ENCODE results near the gene PPFIA4. TPM values are rescaled to one million over a fixed set of nuclear protein-coding genes. Genes with fewer than 3 reads are reported as not detected.

PPFIA4 gene
- total and polyA plus RNA-seq, 2 donors (not counting 3 experiments of a cell fraction or from before 2014, with no cell fraction given) = 0.17 to 0.22 TPM

- H3K27me3 ChIP-seq (ENCODE audit: control insufficient read depth in 2 of 2, insufficient read depth in 2 of 2, low read length in 2 of 2) = peaks cover 26 to 54% of the 10 kb centered on the region in 2 experiments
- H3K4me3 ChIP-seq (replicated peaks in 1 of 3; ENCODE audit: insufficient read depth in 1 of 3, low read depth in 1 of 3, low read length in 3 of 3) = no peak overlapping the region
- H4K20me1 ChIP-seq (replicated peaks; ENCODE audit: control insufficient read depth, extremely low read depth, insufficient read depth, low read length) = no peaks in the 10 kb centered on the region
- no peak overlapping the region for H2AFZ ChIP-seq (ENCODE audit: low read depth, low read length)
- DNase-seq (ENCODE audit: low read depth, low spot score) (no peak), FAIRE-seq (no peak)
- BruUV-seq (replicated peaks) = no TSS peak
- ChIA-PET CTCF (interaction anchor here (1.3 to 10.8 kb wide), 3 partner anchors 47 to 144 kb away, joined by 3 to 341 read pairs (median 24); no protein-coding TSS in a partner anchor), POLR2A (no interaction called here)
- H3K27ac ChIP-seq (ENCODE audit: insufficient read depth, low read depth, low read length) = no peak overlapping the region
- peaks cover 4% of the 10 kb centered on the region for H3K4me1 ChIP-seq (ENCODE audit: control insufficient read depth, extremely low read depth, insufficient read depth, low read length)
- no peak overlapping the region for H3K4me2 ChIP-seq (ENCODE audit: insufficient read depth, low read length)
- H3K9ac ChIP-seq (replicated peaks; ENCODE audit: extremely low read depth, insufficient read depth, low read length) = no peak overlapping the region
- no peaks in the 10 kb centered on the region for H3K9me3 ChIP-seq (replicated peaks; ENCODE audit: control insufficient read depth, insufficient read depth, low read length)
- no peaks in the 10 kb centered on the region for H3K9me1 ChIP-seq (replicated peaks; ENCODE audit: control insufficient read depth, extremely low read depth, insufficient read depth, low read length)
- H3K79me2 ChIP-seq (ENCODE audit: control insufficient read depth, insufficient read depth, low read length) = no peaks in the 10 kb centered on the region
- H3K36me3 ChIP-seq (ENCODE audit: control insufficient read depth in 2 of 2, extremely low read depth in 1 of 2, insufficient read depth in 2 of 2, low read length in 2 of 2) = no peaks in the 10 kb centered on the region
- TF ChIP-seq POLR2A (IDR thresholded peaks at IDR 0.05; ENCODE audit: low read depth, low read length) = no peak
- no peak for TF ChIP-seq EZH2 (IDR thresholded peaks at IDR 0.05; ENCODE audit: borderline replicate concordance, low read depth, low read length, severe bottlenecking)
- no peak for TF ChIP-seq FOS (IDR thresholded peaks at IDR 0.05; ENCODE audit: borderline replicate concordance, insufficient read depth, low read length)
- TF ChIP-seq POLR2AphosphoS5 (IDR thresholded peaks at IDR 0.05; ENCODE audit: insufficient read depth, low read depth, low read length) = no peak
- no peak for TF ChIP-seq MAX (IDR thresholded peaks at IDR 0.05; ENCODE audit: insufficient read depth, insufficient read length)
- no peak for TF ChIP-seq MYC (IDR thresholded peaks at IDR 0.05; ENCODE audit: low read depth, low read length)
- TF ChIP-seq CTCF (IDR thresholded peaks at IDR 0.05; ENCODE audit: extremely low read depth in 1 of 2, insufficient read depth in 1 of 2, low read depth in 1 of 2, low read length in 2 of 2) = no peak
- TF ChIP-seq JUN (IDR thresholded peaks at IDR 0.05; ENCODE audit: borderline replicate concordance, insufficient read depth, insufficient read length, low read depth) = no peak
- no peak for TF ChIP-seq GATA2 (IDR thresholded peaks at IDR 0.05; ENCODE audit: insufficient read depth, insufficient read length, low read depth, low read length)
- intact Hi-C loops (cut with micrococcal nuclease) = no loop called here
- dilution Hi-C loops (cut with MboI; ENCODE audit: extremely low pct_ligation_motif_present, low sequenced_read_pairs) = no loop called here
Measured at GRCh38 chr1:203124546-203125317, 98.4 kb downstream of the PPFIA4 start.

All from endothelial cell of umbilical vein (primary cell).